Measurements from ENCODE around the gene IVNS1ABP. TPM values are rescaled to one million over a fixed set of nuclear protein-coding genes. Genes with fewer than 3 reads are reported as not detected.
"Not testable (repeated sequence)": the region's sequence is repeated elsewhere in the genome, so short reads cannot be mapped to it uniquely, and the experiment has no call there.

Gene IVNS1ABP
- total RNA-seq (10 to 100 TPM; 36.7 to 37.4 (median 37.1) TPM), polyA plus RNA-seq (18.8 TPM)
- long read RNA-seq, donor 1, full-length matches to known transcripts = 46 of 65 reads
- long read RNA-seq, donor 1, partial matches to known transcripts = 10 of 65 reads
- long read RNA-seq, donor 1, other reads (novel, unspliced or antisense) = 9 of 65 reads
- long read RNA-seq, donor 2, full-length matches to known transcripts = 31 of 34 reads
- long read RNA-seq, donor 2, partial matches to known transcripts = 1 of 34 reads
- long read RNA-seq, donor 2, other reads (novel, unspliced or antisense) = 2 of 34 reads
- long read RNA-seq, donor 3, full-length matches to known transcripts = 44 of 74 reads
- long read RNA-seq, donor 3, partial matches to known transcripts = 22 of 74 reads
- long read RNA-seq, donor 3, other reads (novel, unspliced or antisense) = 8 of 74 reads
- long read RNA-seq, donor 4, full-length matches to known transcripts = 32 of 42 reads
- long read RNA-seq, donor 4, partial matches to known transcripts = 4 of 42 reads
- long read RNA-seq, donor 4, other reads (novel, unspliced or antisense) = 6 of 42 reads

DNA sequence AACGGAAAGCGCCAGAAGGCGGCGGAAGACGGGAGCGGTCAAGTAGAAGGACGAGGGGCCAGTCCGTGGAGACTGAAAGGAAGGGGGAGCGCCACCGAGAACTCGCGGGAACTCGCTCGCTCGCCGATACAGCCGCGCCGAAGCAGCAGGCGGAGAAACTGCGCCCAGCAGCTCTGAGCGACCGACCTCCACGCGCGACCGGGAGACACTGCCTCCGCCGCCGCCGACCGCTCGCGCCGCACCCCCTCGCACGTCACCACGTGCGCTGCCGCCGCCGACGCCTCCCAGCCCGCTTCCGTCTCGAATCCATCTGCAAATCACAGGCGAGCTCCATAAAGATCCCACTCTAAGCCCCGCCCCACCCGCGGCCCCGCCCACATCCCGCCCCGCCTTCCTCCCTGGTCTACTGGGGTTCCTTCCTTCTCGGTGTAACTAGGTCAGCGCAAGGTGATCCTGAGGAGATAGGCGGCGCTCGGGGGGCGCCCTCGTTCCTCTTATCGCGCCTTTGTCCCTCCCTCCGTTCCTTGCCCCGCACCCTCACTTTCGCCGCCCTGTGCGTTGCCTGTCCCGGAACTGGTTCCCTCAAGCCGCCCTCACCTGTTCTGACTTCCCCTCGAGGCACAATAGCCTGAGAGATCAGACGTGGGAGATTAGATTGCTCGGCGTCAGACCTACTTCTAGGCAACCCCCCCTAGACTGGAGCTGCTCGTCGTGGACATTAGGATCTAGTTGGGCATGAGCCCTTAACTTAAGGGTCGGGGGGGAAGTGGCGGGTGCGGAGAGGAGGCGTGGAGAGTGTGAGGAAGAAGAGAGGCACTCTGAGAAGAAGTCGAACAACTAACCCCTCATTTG lies at the start of gene IVNS1ABP:
Gene IVNS1ABP (minus strand): TSS at position 210 of the 852 bp plus-strand sequence. CDS start 7,750 bp downstream, outside the sequence.
- no peaks in the 10 kb centered on the region for H3K4me1 ChIP-seq (ENCODE audit: control insufficient read depth, insufficient read depth, low read length)
- H3K27me3 ChIP-seq (ENCODE audit: control insufficient read depth, insufficient read depth) = no peaks in the 10 kb centered on the region
- peak; percentile 94 to 95 for ATAC-seq
- peak within 1 kb of the TSS; percentile 64 for H3K4me3 ChIP-seq (ENCODE audit: low read length)
- no peaks in the 10 kb centered on the region for H3K9me3 ChIP-seq (ENCODE audit: control insufficient read depth, low read length)
- H3K27ac ChIP-seq (ENCODE audit: low read length) = peak within 1 kb of the TSS; percentile 92
- intact Hi-C loops (cut with DNase I) = loop anchor here in 2 of 4 donors (5.0 to 10.0 kb wide), 3 partner anchors 160 to 358 kb away; partner anchors contain the start of genes SWT1 (in 1 of the 2) and TRMT1L (in 1 of the 2)
- DNase-seq = peak; percentile 95 to 98 (median 97)
- WGBS = under 1% methylated on average over 80 of the region's 80 CpGs

DNA sequence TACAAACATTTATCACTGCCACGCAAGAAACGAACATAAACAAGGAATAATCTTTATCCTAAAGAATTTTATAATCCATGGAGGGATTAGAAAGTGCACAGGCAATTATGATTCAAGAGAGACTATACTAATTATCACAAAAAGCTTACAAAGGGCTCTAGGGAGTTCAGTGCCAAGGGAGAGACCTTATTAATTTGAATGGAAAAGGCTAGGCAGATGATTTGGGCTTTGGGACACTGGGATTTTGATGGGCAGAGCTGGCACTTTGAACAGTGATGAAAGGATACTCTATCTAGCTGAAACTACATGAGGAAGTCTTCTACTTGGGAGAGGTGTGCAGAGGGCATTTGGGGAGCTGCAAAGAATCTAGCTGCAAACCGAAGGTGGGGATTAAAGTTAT lies 48.9 kb upstream of the IVNS1ABP start:
- no peak overlapping the region for H3K27ac ChIP-seq (ENCODE audit: low read length)
- H3K9me3 ChIP-seq (ENCODE audit: control insufficient read depth, low read length) = no peaks in the 10 kb centered on the region
- H3K4me1 ChIP-seq (ENCODE audit: control insufficient read depth, insufficient read depth, low read length) = no peaks in the 10 kb centered on the region
- intact Hi-C loops (cut with DNase I) = no loop called here
- 76% methylated on average over 3 of the region's 3 CpGs for WGBS
- ATAC-seq = no peak
- no peaks in the 10 kb centered on the region for H3K27me3 ChIP-seq (ENCODE audit: control insufficient read depth, insufficient read depth)
- no peak for DNase-seq
- H3K4me3 ChIP-seq (ENCODE audit: low read length) = no peak overlapping the region

DNA sequence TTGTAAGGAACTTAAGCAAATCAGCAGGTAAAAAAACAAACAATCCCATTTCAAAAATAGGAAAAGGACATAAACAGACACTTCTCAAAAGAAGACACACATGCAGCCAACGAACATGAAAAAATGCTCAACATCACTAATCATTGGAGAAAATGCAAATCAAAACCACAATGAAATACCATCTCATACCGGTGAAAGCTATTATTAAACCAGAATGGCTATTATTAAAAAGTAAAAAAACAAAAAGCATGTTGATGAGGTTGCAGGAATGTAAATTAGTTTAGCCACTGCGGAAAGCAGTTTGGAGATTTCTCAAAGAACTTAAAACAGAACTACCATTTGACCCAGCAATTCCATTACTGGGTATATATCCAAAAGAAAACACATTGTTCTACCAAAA lies 47.5 kb upstream of the IVNS1ABP start:
- H3K27me3 ChIP-seq (ENCODE audit: control insufficient read depth, insufficient read depth); H3K4me1 ChIP-seq (ENCODE audit: control insufficient read depth, insufficient read depth, low read length); intact Hi-C loops (cut with DNase I); H3K27ac ChIP-seq (ENCODE audit: low read length); H3K9me3 ChIP-seq (ENCODE audit: control insufficient read depth, low read length); DNase-seq; ATAC-seq; H3K4me3 ChIP-seq (ENCODE audit: low read length): not testable (repeated sequence)
- 84% methylated on average over 3 of the region's 3 CpGs for WGBS

DNA sequence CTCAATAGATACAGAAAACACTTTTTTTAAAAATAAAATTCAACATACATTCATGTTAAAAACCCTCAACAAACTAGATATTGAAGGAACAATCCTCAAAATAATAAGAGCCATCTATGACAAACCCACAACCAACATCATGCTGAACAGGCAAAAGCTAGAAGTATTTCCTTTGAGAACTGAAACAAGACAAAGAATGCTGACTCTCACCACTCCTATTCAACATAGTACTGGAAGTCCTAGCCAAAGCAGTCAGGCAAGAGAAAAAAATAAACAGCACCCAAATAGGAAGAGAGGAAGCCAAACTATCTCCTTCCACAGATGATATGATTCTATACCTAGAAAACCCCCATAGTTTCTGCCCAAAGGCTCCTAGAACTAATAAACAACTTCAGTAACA lies 46.2 kb upstream of the IVNS1ABP start:
- no peak for DNase-seq
- Histone ChIP-seq H3K4me1 (ENCODE audit: control insufficient read depth, insufficient read depth, low read length) (no peaks in the 10 kb centered on the region), H3K4me3 (ENCODE audit: low read length) (no peak overlapping the region), H3K9me3 (ENCODE audit: control insufficient read depth, low read length) (no peaks in the 10 kb centered on the region), H3K27me3 (ENCODE audit: control insufficient read depth, insufficient read depth) (no peaks in the 10 kb centered on the region), H3K27ac (ENCODE audit: low read length) (no peak overlapping the region)
- intact Hi-C loops (cut with DNase I) = no loop called here
- ATAC-seq = no peak

DNA sequence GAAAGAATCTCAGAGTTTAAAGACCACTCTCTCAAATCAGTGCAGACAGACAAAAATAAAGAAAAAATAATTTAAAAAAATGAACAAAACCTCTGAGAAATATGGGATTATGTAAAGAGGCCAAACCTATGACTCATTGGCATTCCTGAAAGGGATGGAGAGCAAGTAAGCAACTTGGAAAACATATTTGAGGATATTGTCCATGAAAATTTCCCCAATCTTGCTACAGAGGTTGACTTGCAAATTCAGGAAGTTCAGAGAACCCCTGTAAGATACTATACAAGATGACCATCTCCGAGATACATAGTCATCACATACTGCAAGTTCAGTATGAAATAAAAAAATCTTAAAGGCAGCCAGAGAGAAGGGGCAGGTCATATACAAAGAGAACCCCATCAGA lies 43.7 kb upstream of the IVNS1ABP start:
- ATAC-seq (no peak), DNase-seq (no peak)
- no peak overlapping the region for H3K27ac ChIP-seq (ENCODE audit: low read length)
- H3K9me3 ChIP-seq (ENCODE audit: control insufficient read depth, low read length) = no peaks in the 10 kb centered on the region
- H3K27me3 ChIP-seq (ENCODE audit: control insufficient read depth, insufficient read depth) = no peaks in the 10 kb centered on the region
- H3K4me3 ChIP-seq (ENCODE audit: low read length) = no peak overlapping the region
- H3K4me1 ChIP-seq (ENCODE audit: control insufficient read depth, insufficient read depth, low read length) = no peaks in the 10 kb centered on the region
- WGBS = 97% methylated on average over 1 of the region's 1 CpG
- intact Hi-C loops (cut with DNase I) = no loop called here

DNA sequence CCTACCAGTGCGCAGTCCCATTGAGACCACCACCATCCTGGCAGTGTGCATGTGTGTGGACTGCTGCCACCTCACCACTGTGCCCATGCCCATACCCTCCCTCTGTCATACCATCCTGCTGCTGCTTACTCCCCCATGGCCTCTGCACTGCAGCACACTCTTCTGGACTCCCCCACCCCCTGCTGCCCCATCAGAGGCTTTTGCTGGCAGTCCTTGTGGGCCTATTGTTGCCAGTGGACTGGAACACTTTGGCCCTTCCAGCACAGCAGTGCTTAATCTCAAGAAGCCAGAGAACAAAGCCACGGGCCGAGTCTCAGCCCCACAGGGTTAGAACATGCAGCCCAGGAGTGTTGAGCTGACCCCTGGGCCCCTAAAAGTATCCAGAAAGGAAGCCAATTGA lies 41.9 kb upstream of the IVNS1ABP start:
- Histone ChIP-seq H3K4me3 (ENCODE audit: low read length) (no peak overlapping the region), H3K4me1 (ENCODE audit: control insufficient read depth, insufficient read depth, low read length) (no peaks in the 10 kb centered on the region), H3K27ac (ENCODE audit: low read length) (no peak overlapping the region), H3K27me3 (ENCODE audit: control insufficient read depth, insufficient read depth) (no peaks in the 10 kb centered on the region), H3K9me3 (ENCODE audit: control insufficient read depth, low read length) (no peaks in the 10 kb centered on the region)
- ATAC-seq (no peak), DNase-seq (no peak)
- intact Hi-C loops (cut with DNase I) = no loop called here
- WGBS = 74% methylated on average over 3 of the region's 3 CpGs

DNA sequence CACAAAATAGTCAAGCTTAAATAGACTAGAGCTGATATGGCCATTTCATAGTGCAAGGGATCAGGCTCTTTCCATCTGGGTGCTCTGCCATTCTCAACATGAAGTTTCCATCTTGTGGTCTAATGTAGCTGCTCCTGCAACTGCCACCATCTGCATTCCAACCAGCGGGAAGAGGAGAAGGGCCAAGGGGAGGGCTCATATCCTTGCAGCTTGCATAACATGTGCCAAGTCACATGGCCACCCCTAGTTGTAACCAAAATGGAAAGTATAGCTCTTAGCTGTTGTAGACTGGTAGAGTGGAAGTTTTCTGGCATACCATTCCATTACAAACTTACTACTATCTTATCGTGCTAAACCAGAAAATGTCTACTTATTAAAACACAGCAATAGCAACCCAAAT lies 38.9 kb upstream of the IVNS1ABP start:
- WGBS = 68% methylated on average over 2 of the region's 2 CpGs

DNA sequence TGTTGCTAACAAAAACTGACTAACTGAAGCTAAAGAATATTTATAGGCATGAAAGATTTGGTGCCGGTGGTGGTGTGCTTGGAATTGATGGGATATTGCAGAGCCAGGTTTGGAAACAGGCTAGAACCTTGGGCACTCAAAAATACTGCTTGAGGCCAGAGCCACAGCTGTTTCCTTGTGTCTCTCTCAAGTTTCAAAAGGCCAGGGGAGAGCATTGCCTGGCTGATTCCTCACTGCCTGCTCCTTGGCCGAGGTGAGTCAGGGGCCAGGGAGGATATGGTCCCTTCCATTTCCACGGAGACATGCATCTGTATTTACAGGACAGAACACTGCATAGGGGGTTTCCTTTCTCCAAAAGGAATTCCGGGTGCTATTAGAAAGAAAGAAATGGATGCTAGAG lies 36.1 kb upstream of the IVNS1ABP start:
- Histone ChIP-seq H3K27ac (ENCODE audit: low read length) (no peak overlapping the region), H3K27me3 (ENCODE audit: control insufficient read depth, insufficient read depth) (no peaks in the 10 kb centered on the region), H3K4me1 (ENCODE audit: control insufficient read depth, insufficient read depth, low read length) (no peaks in the 10 kb centered on the region), H3K4me3 (ENCODE audit: low read length) (no peak overlapping the region), H3K9me3 (ENCODE audit: control insufficient read depth, low read length) (no peaks in the 10 kb centered on the region)
- intact Hi-C loops (cut with DNase I) = no loop called here
- WGBS = 63% methylated on average over 4 of the region's 4 CpGs
- ATAC-seq (no peak), DNase-seq (no peak)

More for the DNA sequence above, 38.9 kb upstream of the IVNS1ABP start:
- H3K27me3 ChIP-seq (ENCODE audit: control insufficient read depth, insufficient read depth) = no peaks in the 10 kb centered on the region
- ATAC-seq (no peak), DNase-seq (no peak)
- intact Hi-C loops (cut with DNase I) = no loop called here
- H3K4me3 ChIP-seq (ENCODE audit: low read length) = no peak overlapping the region
- H3K27ac ChIP-seq (ENCODE audit: low read length) = no peak overlapping the region
- H3K9me3 ChIP-seq (ENCODE audit: control insufficient read depth, low read length) = no peaks in the 10 kb centered on the region
- no peaks in the 10 kb centered on the region for H3K4me1 ChIP-seq (ENCODE audit: control insufficient read depth, insufficient read depth, low read length)

DNA sequence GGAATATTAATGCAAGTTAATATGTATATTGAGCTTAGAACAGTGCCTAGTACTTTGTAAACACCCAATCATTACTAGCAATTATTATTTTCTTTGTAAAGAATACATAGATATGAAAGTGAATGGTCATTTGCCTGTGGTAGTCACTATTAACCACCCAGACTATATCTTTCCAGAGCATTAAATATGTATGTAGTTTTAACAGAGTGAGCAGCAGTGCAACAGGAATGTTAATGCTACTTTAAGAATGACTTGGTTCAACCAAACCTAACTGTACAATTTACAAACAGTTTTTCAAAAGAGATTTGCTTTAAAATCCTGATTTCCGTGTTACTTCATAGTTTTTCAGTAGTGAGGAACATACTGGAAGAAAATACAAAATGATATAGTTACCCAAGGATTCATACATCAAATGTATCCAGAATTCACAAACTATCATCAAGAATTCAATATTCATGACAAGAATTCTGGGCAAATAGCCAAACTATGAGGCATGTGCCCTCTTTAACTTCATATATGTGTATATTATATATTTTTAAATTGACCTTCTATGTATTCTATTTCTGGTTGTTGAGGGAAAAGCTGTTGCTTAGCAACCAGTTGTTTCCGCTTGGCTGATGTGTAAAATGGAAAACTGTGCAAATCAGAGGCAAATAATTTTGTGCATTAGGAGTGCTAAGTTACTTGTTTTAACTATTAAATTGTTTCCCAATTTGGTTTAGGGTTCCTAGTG lies 34.9 kb upstream of the IVNS1ABP start:
- Histone ChIP-seq H3K27me3 (ENCODE audit: control insufficient read depth, insufficient read depth) (no peaks in the 10 kb centered on the region), H3K4me3 (ENCODE audit: low read length) (no peak overlapping the region), H3K9me3 (ENCODE audit: control insufficient read depth, low read length) (no peaks in the 10 kb centered on the region), H3K27ac (ENCODE audit: low read length) (no peak overlapping the region), H3K4me1 (ENCODE audit: control insufficient read depth, insufficient read depth, low read length) (no peaks in the 10 kb centered on the region)
- DNase-seq (no peak), ATAC-seq (no peak)
- intact Hi-C loops (cut with DNase I) = no loop called here
- WGBS = 61% methylated on average over 2 of the region's 2 CpGs

DNA sequence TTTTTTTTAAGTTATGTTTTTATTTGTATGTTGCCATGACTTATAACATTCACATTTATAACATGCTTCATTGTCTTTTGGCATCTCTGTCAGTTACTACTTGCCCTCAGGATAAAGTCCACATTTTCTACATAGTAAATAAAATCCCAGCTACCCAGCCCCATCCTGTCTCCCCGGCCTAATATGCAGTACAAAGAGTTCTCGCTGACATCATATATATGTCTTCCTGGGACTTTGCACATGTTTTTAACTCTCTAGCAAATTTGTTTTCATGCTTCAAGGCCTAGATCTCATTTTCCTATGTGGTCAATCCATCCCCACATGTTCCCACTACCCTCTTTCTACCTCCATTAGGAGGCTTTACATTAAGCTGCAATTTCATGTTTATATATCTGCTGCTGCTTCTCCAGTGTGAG lies 33.0 kb upstream of the IVNS1ABP start:
- WGBS = 72% methylated on average over 2 of the region's 2 CpGs
- H3K27me3 ChIP-seq (ENCODE audit: control insufficient read depth, insufficient read depth) = no peaks in the 10 kb centered on the region
- no peak for ATAC-seq
- intact Hi-C loops (cut with DNase I) = no loop called here
- no peak overlapping the region for H3K27ac ChIP-seq (ENCODE audit: low read length)
- no peaks in the 10 kb centered on the region for H3K4me1 ChIP-seq (ENCODE audit: control insufficient read depth, insufficient read depth, low read length)
- DNase-seq = no peak
- H3K4me3 ChIP-seq (ENCODE audit: low read length) = no peak overlapping the region
- H3K9me3 ChIP-seq (ENCODE audit: control insufficient read depth, low read length) = no peaks in the 10 kb centered on the region

All from right cardiac atrium (tissue), 5 donors.